ENCODE data around the gene TNRC6C. TPM values are rescaled to one million over a fixed set of nuclear protein-coding genes. Genes with fewer than 3 reads are reported as not detected.

The TNRC6C gene
- total and polyA plus RNA-seq, 4 donors, result 2.2 to 25.9 (median 13.8) TPM

GRCh38 chr17:78148286-78149016, 189.9 kb downstream of the TNRC6C start:
- DNase-seq (no peak), ATAC-seq (ENCODE audit: insufficient read depth, low FRiP score) (no peak)
- H3K27ac ChIP-seq (ENCODE audit: low read depth in 1 of 2, low read length in 1 of 2), result no peak overlapping the region
- H3K4me3 ChIP-seq, result no peak overlapping the region
- no peaks in the 10 kb centered on the region for H3K36me3 ChIP-seq (ENCODE audit: control insufficient read depth in 4 of 4, insufficient read depth in 4 of 4, low read length in 4 of 4)
- WGBS, 2 donors, result 72 to 75% methylated on average over 14 of the region's 14 CpGs
- no peaks in the 10 kb centered on the region for H3K27me3 ChIP-seq (ENCODE audit: control insufficient read depth in 3 of 3, insufficient read depth in 3 of 3, low read length in 2 of 3)
- no peak for TF ChIP-seq CTCF (IDR thresholded peaks at IDR 0.05; ENCODE audit: control extremely low read depth, extremely low read depth)
- no peak overlapping the region for H3K9ac ChIP-seq (ENCODE audit: insufficient read depth in 1 of 2, low read length in 2 of 2)
- H3K9me3 ChIP-seq (ENCODE audit: control insufficient read depth in 4 of 4, insufficient read depth in 3 of 4, low read length in 3 of 4), result no peaks in the 10 kb centered on the region
- peaks cover 0 to 25% (median 9%) of the 10 kb centered on the region in 5 donors for H3K4me1 ChIP-seq (ENCODE audit: control insufficient read depth in 5 of 5, insufficient read depth in 5 of 5, low read length in 5 of 5)

DNA sequence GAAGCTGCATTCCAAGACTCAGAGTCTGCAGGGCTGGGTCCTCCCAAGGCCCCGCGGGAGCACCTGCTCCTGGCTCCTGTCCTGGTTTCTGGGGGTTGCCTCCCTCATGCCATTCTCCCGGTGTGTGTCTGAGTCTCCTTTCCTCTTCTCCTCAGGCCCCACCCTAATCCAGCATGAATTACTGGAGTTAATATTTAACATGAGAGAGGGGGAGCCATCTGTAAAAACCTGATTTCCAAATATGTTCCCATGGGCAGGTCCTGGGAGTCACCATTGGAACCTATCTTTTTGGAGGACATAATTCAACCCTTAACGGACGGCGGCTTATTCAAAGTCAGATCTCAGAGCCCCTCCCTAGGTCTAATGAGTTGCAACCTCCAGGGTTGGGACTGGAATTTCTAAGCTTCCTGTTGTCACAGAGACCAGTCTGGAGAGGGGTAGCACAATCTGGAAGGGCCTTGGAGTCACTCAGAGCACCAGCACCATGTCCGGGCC, 193.1 kb downstream of the TNRC6C start:
- TF ChIP-seq CTCF (IDR thresholded peaks at IDR 0.05; ENCODE audit: control extremely low read depth, extremely low read depth), result no peak
- no peaks in the 10 kb centered on the region for H3K36me3 ChIP-seq (ENCODE audit: control insufficient read depth in 4 of 4, insufficient read depth in 4 of 4, low read length in 4 of 4)
- peaks cover 0 to 2% (median 0%) of the 10 kb centered on the region in 5 donors for H3K4me1 ChIP-seq (ENCODE audit: control insufficient read depth in 5 of 5, insufficient read depth in 5 of 5, low read length in 5 of 5)
- H3K9me3 ChIP-seq (ENCODE audit: control insufficient read depth in 4 of 4, insufficient read depth in 3 of 4, low read length in 3 of 4), result no peaks in the 10 kb centered on the region
- H3K27ac ChIP-seq (ENCODE audit: low read depth in 1 of 2, low read length in 1 of 2), result peak overlapping the region in 1 of 2 donors; percentile 68
- ATAC-seq (ENCODE audit: insufficient read depth, low FRiP score) (peak; percentile 20), DNase-seq (no peak)
- H3K9ac ChIP-seq (ENCODE audit: insufficient read depth in 1 of 2, low read length in 2 of 2), result no peak overlapping the region
- no peak overlapping the region for H3K4me3 ChIP-seq
- no peaks in the 10 kb centered on the region for H3K27me3 ChIP-seq (ENCODE audit: control insufficient read depth in 3 of 3, insufficient read depth in 3 of 3, low read length in 2 of 3)
- 44 to 60% methylated on average over 7 of the region's 7 CpGs for WGBS, 2 donors

DNA sequence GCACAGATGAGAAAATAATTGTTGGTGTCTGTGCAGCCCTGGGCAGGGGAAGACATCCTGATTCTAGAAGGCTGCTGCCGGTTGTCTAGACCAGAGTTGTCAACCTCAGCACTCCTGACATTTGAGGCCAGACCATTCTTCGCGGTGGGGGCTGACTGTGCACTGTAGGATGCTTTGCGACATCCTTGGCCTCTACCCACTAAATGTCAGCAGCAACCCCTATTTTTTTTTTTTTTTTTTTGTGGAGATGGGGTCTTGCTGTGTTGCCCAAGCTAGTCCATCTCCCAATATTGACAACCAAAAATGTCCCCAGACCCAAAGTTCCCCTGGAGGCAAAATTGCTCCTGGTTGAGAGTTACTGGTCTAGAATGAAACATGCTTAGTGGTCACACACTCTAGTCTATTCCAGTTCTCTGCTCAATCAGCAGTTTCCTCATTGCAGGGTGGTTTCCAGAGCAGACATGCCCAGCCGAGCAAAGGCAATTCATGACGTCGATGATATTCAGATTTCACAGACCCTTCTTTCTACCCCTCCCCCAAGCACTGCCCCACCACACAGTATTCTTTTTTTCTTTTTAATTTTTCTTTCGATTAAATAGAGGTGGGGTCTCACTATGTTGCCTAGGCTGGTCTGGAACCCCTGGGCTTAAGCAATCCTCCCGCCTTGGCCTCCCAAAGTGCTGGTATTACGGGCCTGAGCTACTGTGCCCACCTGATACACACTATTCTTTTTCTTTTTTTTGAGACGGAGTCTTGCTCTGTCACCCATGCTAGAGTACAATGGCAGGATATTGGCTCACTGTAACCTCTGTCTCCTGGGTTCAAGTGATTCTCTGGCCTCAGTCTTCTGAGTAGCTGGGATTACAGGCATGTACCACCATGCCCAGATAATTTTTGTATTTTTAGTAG, 196.7 kb downstream of the TNRC6C start:
- 63 to 78% methylated on average over 11 of the region's 11 CpGs for WGBS, 2 donors
- Histone ChIP-seq H3K27ac (ENCODE audit: low read depth in 1 of 2, low read length in 1 of 2) (no peak overlapping the region), H3K9me3 (ENCODE audit: control insufficient read depth in 4 of 4, insufficient read depth in 3 of 4, low read length in 3 of 4) (no peaks in the 10 kb centered on the region), H3K36me3 (ENCODE audit: control insufficient read depth in 4 of 4, insufficient read depth in 4 of 4, low read length in 4 of 4) (no peaks in the 10 kb centered on the region), H3K27me3 (ENCODE audit: control insufficient read depth in 3 of 3, insufficient read depth in 3 of 3, low read length in 2 of 3) (no peaks in the 10 kb centered on the region), H3K4me1 (ENCODE audit: control insufficient read depth in 5 of 5, insufficient read depth in 5 of 5, low read length in 5 of 5) (peaks cover 0 to 2% (median 0%) of the 10 kb centered on the region in 5 donors), H3K9ac (ENCODE audit: insufficient read depth in 1 of 2, low read length in 2 of 2) (no peak overlapping the region), H3K4me3 (no peak overlapping the region)
- no peak for ATAC-seq (ENCODE audit: insufficient read depth, low FRiP score)
- no peak for TF ChIP-seq CTCF (IDR thresholded peaks at IDR 0.05; ENCODE audit: control extremely low read depth, extremely low read depth)
- peak in 1 of 3 donors; percentile 30 for DNase-seq

Small RNAs within 50 kb of the gene (small RNA-seq; reads per million reads assigned to genes)
- 0.21 reads per million, percentile 13 among the genes with 10 or more reads in this experiment for gene RNU1-80P (ENCODE audit: low replicate concordance)
- gene RNU6-625P (ENCODE audit: low replicate concordance), result not detected

Other genes with a start within 250 kb of the TNRC6C start
- 100 to 1,000 TPM in 1 of 2 donors, 10 to 100 TPM in 1; 75.7 to 166 TPM for gene TMC6, start 170.1 kb downstream of the TNRC6C start, total RNA-seq
- gene TMC6, start 170.1 kb downstream of the TNRC6C start, polyA plus RNA-seq, result 100 to 1,000 TPM in 1 of 2 donors, 10 to 100 TPM in 1; 88.4 to 109 TPM
- 10 to 100 TPM; 15.5 to 28.1 TPM for gene TMC8, start 172.1 kb downstream of the TNRC6C start, total RNA-seq
- gene TMC8, start 172.1 kb downstream of the TNRC6C start, polyA plus RNA-seq, result 10 to 100 TPM; 15.7 to 21.2 TPM
- 1 to 10 TPM in 1 of 2 donors, not detected in 1; 2.8 TPM for gene C17orf99, start 187.7 kb downstream of the TNRC6C start, total RNA-seq
- gene C17orf99, start 187.7 kb downstream of the TNRC6C start, polyA plus RNA-seq, result under 1 TPM; 0.05 to 0.20 TPM
- gene SYNGR2, start 209.9 kb downstream of the TNRC6C start, total RNA-seq, result 100 to 1,000 TPM; 111 to 188 TPM
- gene SYNGR2, start 209.9 kb downstream of the TNRC6C start, polyA plus RNA-seq, result 100 to 1,000 TPM; 188 to 212 TPM
- gene TK1, start 228.3 kb downstream of the TNRC6C start, total RNA-seq, result 1 to 10 TPM; 7.9 to 9.2 TPM
- gene TK1, start 228.3 kb downstream of the TNRC6C start, polyA plus RNA-seq, result 10 to 100 TPM; 11.5 to 14.9 TPM
- 10 to 100 TPM; 33.7 to 34.9 TPM for gene AFMID, start 228.7 kb downstream of the TNRC6C start, total RNA-seq
- 10 to 100 TPM; 24.6 to 35.4 TPM for gene AFMID, start 228.7 kb downstream of the TNRC6C start, polyA plus RNA-seq

All from lung (tissue), 13 donors.